NCI-H2227 (cell line): ENCODE results near the gene C15orf62.

Source experiments
- DNase-seq: peaks from one replicate; lab custom pipeline; 2025; ENCODE audit not compliant: unreplicated experiment; lab: John Stamatoyannopoulos, UW

The C15orf62 gene

DNA sequence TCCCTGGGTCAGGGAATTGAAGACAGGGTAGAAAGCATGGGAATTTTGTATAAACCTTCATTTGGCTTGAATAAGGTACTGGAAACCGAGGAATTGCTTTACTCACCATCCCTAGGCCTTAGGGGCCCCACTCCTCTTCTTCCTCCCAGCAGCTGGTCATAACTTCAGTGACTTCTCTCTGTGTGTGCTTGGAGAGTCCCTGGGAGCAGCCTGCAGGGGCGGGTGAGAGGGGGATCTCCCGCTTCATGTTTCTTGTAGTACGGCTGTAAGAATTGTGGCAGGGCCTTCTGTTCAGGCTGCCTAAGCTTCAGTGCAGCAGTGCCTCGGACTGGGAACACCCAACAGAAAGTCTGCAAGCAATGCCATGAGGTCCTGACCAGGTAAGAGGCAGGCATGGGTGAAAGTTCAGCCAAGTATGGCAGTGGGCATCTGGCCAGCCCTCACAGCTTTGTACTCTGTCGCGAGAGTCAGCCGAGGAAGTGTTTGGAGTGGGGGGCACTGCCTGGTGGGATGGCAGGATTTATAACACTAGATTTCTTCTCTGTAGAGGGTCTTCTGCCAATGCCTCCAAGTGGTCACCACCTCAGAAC, 39.2 kb downstream of the C15orf62 start:
- DNase-seq, result no peak

DNA sequence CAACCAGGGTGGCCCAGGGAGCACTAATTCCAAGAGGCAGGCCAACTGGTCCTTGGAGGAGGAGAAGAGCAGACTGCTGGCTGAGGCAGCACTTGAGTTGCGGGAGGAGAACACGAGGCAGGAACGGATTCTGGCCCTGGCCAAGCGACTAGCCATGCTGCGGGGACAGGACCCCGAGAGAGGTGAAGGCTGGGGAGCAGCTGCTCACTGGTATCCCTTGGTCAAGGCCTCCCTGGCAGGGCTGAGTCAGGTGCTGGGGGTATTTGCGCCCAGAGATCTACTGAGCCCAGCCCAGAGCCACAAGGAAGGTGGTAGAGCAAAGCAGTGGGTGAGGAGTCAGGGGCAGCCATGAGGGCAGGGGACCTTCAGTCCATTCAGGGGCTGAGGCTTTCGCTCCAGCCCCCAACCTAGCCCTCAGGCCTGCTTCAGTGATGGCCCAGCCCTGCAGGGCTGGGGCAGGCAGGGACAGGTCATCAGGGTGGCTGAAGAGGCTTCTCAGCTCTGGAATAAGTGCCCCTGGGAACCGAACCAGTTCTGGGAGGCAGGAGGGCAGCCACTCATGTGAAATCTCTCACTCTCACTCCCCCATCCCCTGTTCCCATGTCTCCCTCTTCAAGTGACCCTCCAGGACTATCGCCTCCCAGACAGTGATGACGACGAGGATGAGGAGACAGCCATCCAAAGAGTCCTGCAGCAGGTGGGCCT, 43.1 kb downstream of the C15orf62 start:
- DNase-seq, result no peak

DNA sequence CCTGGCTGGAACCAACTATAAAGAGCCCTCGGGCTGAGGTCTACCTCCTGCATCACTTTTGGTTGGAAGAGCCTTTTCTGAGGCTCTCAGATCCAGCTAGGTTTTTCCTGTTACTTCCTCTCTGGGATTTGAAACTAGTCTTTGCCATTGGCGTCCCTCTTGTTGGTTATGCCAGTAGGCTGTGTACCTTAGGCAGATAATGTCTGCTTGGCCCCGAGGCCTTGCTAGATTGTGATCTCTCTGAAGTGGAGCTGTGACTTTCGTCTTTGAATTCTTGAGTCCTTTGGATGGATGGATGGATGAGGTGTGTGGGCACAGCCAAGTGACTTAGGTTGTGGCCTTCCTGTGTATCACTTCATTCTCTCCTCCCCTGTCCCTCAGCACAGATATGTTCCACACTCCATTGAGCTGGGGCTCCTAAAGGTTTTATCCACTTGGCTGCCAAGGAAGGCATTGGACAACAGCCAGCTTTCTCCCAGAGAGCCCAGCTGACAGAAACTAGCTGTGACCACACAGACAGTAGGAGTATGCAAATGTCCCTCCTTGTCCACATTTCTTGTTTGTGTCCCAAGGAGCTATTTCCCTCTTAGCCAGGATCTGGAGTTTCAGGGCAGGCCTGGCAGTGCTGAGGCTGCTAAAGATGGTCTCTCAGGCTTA, 45.4 kb downstream of the C15orf62 start:
- no peak for DNase-seq

DNA sequence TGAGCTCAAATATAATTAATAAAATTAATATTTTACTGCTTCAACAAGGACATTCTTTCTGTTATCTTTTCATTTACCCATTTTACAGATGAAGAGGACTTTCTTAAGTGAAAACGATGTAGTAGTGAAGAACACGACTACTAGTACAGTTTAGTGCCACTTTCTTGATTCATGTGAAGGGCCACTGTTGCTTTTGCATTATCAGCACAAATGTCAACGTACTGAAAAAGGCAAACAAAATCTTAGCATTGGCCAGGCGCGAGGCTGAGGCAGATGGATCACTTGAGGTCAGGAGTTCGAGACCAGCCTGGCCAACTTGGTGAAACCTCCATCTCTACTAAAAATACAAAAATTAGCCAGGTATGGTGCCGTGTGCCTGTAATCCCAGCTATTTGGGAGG, 49.3 kb downstream of the C15orf62 start:
- no peak for DNase-seq

DNA sequence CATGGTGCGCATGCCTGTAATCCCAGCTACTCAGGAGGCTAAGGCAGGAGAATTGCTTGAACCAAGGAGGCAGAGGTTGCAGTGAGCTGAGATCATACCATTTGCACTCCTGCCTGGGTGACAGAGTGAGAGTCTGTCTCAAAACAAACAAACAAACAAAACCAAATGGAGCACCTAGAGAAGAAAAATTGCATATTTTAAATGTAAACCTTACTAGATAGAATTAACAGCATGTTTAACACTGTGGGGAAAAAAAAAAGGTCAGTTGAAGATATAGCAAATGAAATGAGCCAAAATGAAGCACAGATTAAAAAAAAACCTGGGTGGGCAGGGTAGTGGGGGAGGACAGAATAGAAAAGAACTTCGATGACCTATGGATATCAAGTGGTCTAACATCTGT, 51.4 kb downstream of the C15orf62 start:
- no peak for DNase-seq
